Articular chondrocyte of knee joint (primary cell): Measurements from ENCODE around the gene SEMA7A. TPM values are rescaled to one million over a fixed set of nuclear protein-coding genes. Genes with fewer than 3 reads are reported as not detected.

Source experiments
- small RNA-seq: library from RNA; depleted of rRNA; stranded (forward); fragments of <200 nt; gene quantifications from one replicate; pipeline ENCODE3, GENCODE V24; 2012
- total RNA-seq: library from RNA; depleted of rRNA; stranded (reverse); fragments of >200 nt; gene quantifications from 2 replicates; pipeline ENCODE4 v1.2.3, GENCODE V29; 2012

The SEMA7A gene
- 7.1 and 12.7 TPM in 2 replicates for total RNA-seq

GRCh38 chr15:74433592-74434262 is at the start of gene SEMA7A:
SEMA7A (minus strand) TSS chr15:74433958; CDS start chr15:74433918, 40 bp downstream.

DNA sequence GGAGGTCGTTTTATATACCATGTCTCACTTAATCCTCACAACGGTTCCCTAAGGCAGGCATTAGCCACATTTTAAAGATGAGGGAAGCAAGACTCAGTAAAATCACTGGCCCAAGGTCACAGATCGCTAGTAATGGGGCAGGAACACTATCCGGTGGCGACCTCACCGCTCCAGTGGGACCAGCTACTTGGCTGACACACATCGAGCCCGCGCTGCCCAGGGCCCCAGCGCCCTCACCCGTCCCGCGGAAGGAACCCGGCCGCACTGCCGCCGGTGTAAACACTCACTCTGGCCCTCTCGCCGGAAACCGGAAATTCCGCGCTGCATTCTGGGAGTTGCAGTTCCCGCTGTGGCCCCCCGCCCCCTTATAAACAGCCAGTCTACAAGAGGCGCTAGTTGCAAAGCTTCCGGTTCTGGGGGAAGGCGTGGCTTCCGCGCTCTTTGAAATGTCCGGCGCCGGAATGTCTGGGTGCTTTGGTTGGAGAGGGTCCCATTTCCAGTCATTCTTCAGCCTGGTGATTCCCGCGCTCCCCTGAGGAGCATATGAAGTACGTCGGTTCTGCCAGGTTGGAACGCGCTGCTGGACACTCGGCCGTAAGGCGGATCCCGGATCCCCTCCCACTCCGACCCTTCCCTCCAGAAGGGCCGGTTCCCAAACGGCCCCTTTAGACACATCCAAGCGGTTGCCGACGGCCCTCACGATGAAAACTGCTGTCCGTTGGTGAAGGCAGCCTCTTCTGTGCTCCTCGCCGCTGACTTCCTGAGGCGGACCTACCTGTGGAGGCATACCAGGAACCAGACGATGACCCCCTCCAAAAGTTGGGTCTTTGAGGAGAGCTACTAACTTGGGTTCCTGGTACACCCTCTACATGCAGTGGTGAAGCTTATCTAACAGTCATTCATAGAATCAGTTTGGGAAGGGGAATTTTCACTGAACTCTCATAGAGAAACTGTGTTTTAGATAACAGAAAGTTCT is 27.4 kb upstream of the SEMA7A start, which contains the start of gene UBL7:
UBL7 (minus strand) TSS at position 290 of the 976 bp plus-strand sequence. CDS start 2,293 bp downstream, outside the sequence.

DNA sequence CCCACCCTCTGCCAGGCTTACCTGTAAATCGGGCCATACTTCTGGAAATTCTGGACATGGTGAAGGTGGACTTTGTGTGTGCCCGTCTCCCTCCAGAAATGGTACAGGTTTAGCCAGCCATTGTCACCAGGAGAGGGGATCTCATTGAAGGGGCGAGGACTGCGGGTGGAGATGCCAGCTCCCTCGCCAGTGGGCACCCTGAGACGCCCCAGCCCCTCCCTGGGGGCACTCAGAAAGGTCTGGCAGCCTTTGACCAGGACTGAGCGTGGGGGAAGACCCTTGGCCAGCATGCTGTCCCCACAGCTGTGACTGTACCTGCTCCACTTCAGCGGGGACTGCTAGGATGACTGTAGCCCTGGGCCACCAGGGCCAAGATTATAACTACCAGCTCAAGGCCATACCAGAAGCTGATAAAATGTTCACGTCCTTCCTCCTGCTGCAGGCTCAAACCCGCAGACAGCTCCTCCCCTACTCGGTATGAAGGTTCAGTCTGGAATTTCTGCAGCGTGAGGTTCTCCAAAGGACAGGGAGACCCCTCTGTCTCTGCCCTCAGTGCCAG is 66.4 kb downstream of the SEMA7A start, which contains the start of gene CYP11A1:
CYP11A1 (minus strand) TSS at position 351 of the 559 bp plus-strand sequence; CDS start at position 290, 61 bp downstream.

Small RNA genes lying within 50 kb of the gene (small RNA-seq; reads per million reads assigned to genes)
- 1.1 reads per million, percentile 46 among the genes with 10 or more reads in this experiment for gene MIR6881

Other genes with a start within 250 kb of the SEMA7A start
- gene STRA6, start 231.2 kb downstream of the SEMA7A start, total RNA-seq = 0.39 and 0.86 TPM in 2 replicates
- gene CCDC33, start 197.6 kb downstream of the SEMA7A start, total RNA-seq = not detected in 2 replicates
- 4.6 and 5.2 TPM in 2 replicates for gene CYP11A1, start 66.3 kb downstream of the SEMA7A start, total RNA-seq
- gene UBL7, start 27.2 kb upstream of the SEMA7A start, total RNA-seq = 38.0 and 40.0 TPM in 2 replicates
- 2.4 and 2.8 TPM in 2 replicates for gene ARID3B, start 107.3 kb upstream of the SEMA7A start, total RNA-seq
- gene CLK3, start 181.9 kb upstream of the SEMA7A start, total RNA-seq = 38.8 and 52.3 TPM in 2 replicates